Skin of body (tissue), 2 donors: Measurements from ENCODE around the gene VRK2. TPM values are rescaled to one million over a fixed set of nuclear protein-coding genes. Genes with fewer than 3 reads are reported as not detected.
"Not testable (repeated sequence)": the region's sequence is repeated elsewhere in the genome, so short reads cannot be mapped to it uniquely, and the experiment has no call there.

Source experiments
- DNase-seq: peaks from one replicate; lab custom pipeline; 2025; lab: John Stamatoyannopoulos, UW
- total RNA-seq: library from RNA; depleted of rRNA; stranded (reverse); fragments of >200 nt; gene quantifications from one replicate; pipeline ENCODE4 v1.2.3, GENCODE V29; 2014

Gene VRK2
- total RNA-seq, 1 donor from 2014 or later, result 15.2 TPM

- no peak for DNase-seq
Observed at GRCh38 chr2:58107803-58108710, 61.5 kb downstream of the VRK2 start.

GRCh38 chr2:58109481-58109880 is 62.9 kb downstream of the VRK2 start:
- no peak for DNase-seq

GRCh38 chr2:58110765-58111164 is 64.2 kb downstream of the VRK2 start:
- no peak for DNase-seq

- DNase-seq, result not testable (repeated sequence)
Observed at GRCh38 chr2:58113563-58113962, 67.0 kb downstream of the VRK2 start.

- DNase-seq, result no peak
Observed at GRCh38 chr2:58120626-58121229, 74.1 kb downstream of the VRK2 start.

GRCh38 chr2:58122040-58122439 is 75.4 kb downstream of the VRK2 start:
- DNase-seq, result no peak

- no peak for DNase-seq
Observed at GRCh38 chr2:58122540-58122939, 75.9 kb downstream of the VRK2 start.

GRCh38 chr2:58127111-58127510 is 80.5 kb downstream of the VRK2 start:
- DNase-seq, result no peak

GRCh38 chr2:58130238-58130637 is 83.6 kb downstream of the VRK2 start:
- DNase-seq, result peak; percentile 20

- peak; percentile 32 for DNase-seq
Observed at GRCh38 chr2:58131191-58132011, 84.8 kb downstream of the VRK2 start.

GRCh38 chr2:58133395-58133794 is 86.8 kb downstream of the VRK2 start:
- DNase-seq, result no peak

- DNase-seq, result no peak
Observed at GRCh38 chr2:58135861-58136260, 89.3 kb downstream of the VRK2 start.

GRCh38 chr2:58137221-58137620 is 90.6 kb downstream of the VRK2 start:
- peak; percentile 67 for DNase-seq

GRCh38 chr2:58137856-58138255 is 91.2 kb downstream of the VRK2 start:
- DNase-seq, result peak; percentile 35

- no peak for DNase-seq
Observed at GRCh38 chr2:58138396-58139030, 91.9 kb downstream of the VRK2 start.

GRCh38 chr2:58140508-58141072 is 94.0 kb downstream of the VRK2 start:
- peak; percentile 82 for DNase-seq

GRCh38 chr2:58145769-58146168 is 99.2 kb downstream of the VRK2 start:
- DNase-seq, result not testable (repeated sequence)

GRCh38 chr2:58146707-58147106 is 100.1 kb downstream of the VRK2 start:
- no peak for DNase-seq

GRCh38 chr2:58155160-58155778 is 108.7 kb downstream of the VRK2 start:
- no peak for DNase-seq

GRCh38 chr2:58156780-58157179 is 110.2 kb downstream of the VRK2 start:
- no peak for DNase-seq

- no peak for DNase-seq
Observed at GRCh38 chr2:58157754-58158153, 111.1 kb downstream of the VRK2 start.
